AG04450 (cell line): ENCODE measurements around the gene FRAT2. TPM values are rescaled to one million over a fixed set of nuclear protein-coding genes. Genes with fewer than 3 reads are reported as not detected.

ENCODE experiments used
- CTCF ChIA-PET: fragments of 300-600, 350-600 bp; formaldehyde crosslinking; extraction: SDS; loops from one replicate; lab custom pipeline; 2022; ENCODE audit warnings: antibody characterized with exemption, inconsistent platforms; lab: Charles Lee
- POLR2A ChIA-PET: fragments of 350-600 bp; formaldehyde crosslinking; extraction: SDS; loops from one replicate; lab custom pipeline; 2021; ENCODE audit warnings: antibody characterized with exemption, inconsistent platforms; lab: Yijun Ruan, JAX
- DNase-seq: peaks from one replicate; pipeline ENCODE4 v3.0.0-alpha.2; 2011; ENCODE audit warnings: low read depth, low spot score
- H3K27ac ChIP-seq: one replicate; pipeline ENCODE4 v1.5.1; 2012; ENCODE audit warnings: low read depth, low read length, control low read depth
- H3K27me3 ChIP-seq: one replicate; pipeline ENCODE4 v1.6.0; 2012; ENCODE audit warnings: low read length; ENCODE audit not compliant: control insufficient read depth, insufficient read depth
- H3K4me3 ChIP-seq: 2 replicates; pipeline ENCODE4 v1.5.1; 2011; ENCODE audit warnings: mild to moderate bottlenecking, low read depth, low read length, control low read depth
- H3K9me3 ChIP-seq: 2 replicates; pipeline ENCODE4 v1.5.1; 2012; ENCODE audit warnings: low read length; ENCODE audit not compliant: control insufficient read depth, insufficient read depth
- polyA plus RNA-seq: library from polyadenylated mRNA; depleted of rRNA; stranded (reverse); fragments of >200 nt; gene quantifications from 2 replicates; pipeline ENCODE4 v1.2.3, GENCODE V29; 2011
- TF ChIP-seq, protein P1 (sequence below): IDR thresholded peaks from 2 replicates; pipeline ENCODE4 v1.5.1; 2011; ENCODE audit warnings: low read depth, low read length, control low read depth, inconsistent platforms

Gene FRAT2
- polyA plus RNA-seq, 1 experiment = 2.6 TPM

DNA sequence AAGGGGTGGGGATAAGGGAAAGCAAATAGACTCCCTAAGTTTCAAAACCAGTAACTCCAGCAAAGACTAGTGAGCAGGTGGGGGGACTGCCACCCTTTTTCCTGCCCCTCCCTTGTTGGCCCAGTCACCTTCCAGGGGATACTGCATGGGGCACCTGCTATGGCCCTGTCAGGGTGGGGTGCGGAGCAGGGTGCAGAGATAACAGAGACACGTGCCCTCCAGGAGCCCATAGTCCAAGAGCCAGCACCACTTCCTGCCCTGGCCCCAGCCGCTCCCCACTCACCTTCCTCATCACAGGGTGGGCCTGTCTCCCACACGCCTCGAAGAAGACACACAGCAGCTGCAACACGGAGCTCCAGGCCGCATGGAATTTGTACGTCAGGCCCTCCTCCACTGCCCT lies 46.0 kb upstream of the FRAT2 start:
- DNase-seq = no peak
- CTCF ChIA-PET = interaction anchor here (0.6 kb wide), 1 partner anchor 40 kb away, joined by 8 read pairs; no protein-coding TSS in a partner anchor
- Histone ChIP-seq H3K9me3 (no peaks in the 10 kb centered on the region; the same call in 1 of the 2 replicates), H3K4me3 (no peak overlapping the region), H3K27ac (no peak overlapping the region), H3K27me3 (no peaks in the 10 kb centered on the region)
- POLR2A ChIA-PET = no interaction called here
- TF ChIP-seq, protein P1, sequence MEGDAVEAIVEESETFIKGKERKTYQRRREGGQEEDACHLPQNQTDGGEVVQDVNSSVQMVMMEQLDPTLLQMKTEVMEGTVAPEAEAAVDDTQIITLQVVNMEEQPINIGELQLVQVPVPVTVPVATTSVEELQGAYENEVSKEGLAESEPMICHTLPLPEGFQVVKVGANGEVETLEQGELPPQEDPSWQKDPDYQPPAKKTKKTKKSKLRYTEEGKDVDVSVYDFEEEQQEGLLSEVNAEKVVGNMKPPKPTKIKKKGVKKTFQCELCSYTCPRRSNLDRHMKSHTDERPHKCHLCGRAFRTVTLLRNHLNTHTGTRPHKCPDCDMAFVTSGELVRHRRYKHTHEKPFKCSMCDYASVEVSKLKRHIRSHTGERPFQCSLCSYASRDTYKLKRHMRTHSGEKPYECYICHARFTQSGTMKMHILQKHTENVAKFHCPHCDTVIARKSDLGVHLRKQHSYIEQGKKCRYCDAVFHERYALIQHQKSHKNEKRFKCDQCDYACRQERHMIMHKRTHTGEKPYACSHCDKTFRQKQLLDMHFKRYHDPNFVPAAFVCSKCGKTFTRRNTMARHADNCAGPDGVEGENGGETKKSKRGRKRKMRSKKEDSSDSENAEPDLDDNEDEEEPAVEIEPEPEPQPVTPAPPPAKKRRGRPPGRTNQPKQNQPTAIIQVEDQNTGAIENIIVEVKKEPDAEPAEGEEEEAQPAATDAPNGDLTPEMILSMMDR = no peak

DNA sequence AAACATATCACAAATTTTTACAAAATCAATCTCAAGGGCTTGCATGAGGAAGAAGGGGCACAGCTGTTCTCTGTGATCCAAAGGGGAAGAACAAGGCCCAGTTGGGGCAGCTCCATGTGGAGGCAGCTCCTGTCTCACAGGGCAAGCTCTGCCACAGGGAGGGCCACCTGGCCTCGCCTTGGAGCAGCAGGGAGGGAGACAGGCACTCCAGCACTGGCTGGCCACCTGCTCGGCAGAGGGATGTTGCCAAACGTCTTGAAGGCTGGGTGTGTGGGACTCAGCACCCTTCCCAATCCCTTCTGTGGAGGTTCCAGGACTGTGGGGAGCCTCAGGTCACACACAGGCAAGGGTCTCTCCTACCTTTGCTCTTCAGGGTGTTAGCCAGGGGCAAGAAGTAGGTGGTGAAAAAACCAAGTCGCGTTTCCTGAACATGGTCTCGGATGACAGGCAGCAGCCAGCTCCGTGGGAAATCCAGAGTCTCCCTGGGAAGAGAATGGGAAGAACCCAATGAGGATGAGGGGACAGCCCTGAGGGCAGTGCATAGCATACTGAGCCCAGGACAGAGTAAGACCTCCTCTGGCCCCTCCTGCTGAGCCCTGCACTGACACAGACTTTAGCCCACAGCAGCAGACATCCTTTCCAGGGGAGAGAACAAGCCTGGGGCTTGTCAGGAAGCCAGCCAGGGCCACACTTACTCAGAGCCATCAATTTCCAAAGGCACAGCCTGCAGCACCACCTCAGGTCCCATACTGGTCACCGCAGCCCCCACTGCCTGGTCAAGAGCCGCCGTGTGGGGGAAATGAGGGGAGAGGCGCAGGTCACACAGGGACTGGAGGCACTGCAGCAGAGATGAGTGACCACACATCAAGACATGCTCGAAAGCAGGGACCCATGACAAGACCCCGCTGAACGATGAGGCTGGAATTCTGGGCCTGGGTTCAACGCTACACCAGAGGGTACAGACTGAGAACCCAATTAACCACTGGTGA lies 44.7 kb upstream of the FRAT2 start:
- Histone ChIP-seq H3K27me3 (no peaks in the 10 kb centered on the region), H3K9me3 (no peaks in the 10 kb centered on the region; the same call in 1 of the 2 replicates), H3K27ac (no peak overlapping the region), H3K4me3 (no peak overlapping the region)
- TF ChIP-seq, protein P1 = no peak
- POLR2A ChIA-PET = no interaction called here
- CTCF ChIA-PET = no interaction called here
- DNase-seq = no peak

DNA sequence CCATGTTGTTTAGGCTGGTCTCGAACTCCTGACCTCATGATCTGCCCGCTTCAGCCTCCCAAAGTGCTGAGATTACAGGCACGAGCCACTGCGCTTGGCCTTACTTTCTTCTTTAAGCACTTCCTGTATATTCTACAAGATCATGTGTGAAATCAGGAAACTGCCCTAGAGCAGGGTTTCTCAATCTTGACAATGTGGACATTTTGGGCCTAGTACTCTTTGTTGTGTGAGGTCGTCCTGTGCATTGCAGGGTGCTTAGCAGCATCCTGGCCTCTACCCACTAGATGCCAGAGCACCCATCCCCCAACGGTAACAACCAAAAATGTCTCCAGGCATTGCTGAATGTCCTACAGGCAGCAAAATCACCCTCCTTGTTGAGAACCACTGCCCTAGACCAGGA lies 41.9 kb upstream of the FRAT2 start:
- H3K27me3 ChIP-seq = no peaks in the 10 kb centered on the region
- H3K9me3 ChIP-seq = no peaks in the 10 kb centered on the region
- no peak for DNase-seq
- no peak overlapping the region for H3K27ac ChIP-seq
- ChIA-PET POLR2A (no interaction called here), CTCF (no interaction called here)
- TF ChIP-seq, protein P1 = no peak
- H3K4me3 ChIP-seq = no peak overlapping the region

DNA sequence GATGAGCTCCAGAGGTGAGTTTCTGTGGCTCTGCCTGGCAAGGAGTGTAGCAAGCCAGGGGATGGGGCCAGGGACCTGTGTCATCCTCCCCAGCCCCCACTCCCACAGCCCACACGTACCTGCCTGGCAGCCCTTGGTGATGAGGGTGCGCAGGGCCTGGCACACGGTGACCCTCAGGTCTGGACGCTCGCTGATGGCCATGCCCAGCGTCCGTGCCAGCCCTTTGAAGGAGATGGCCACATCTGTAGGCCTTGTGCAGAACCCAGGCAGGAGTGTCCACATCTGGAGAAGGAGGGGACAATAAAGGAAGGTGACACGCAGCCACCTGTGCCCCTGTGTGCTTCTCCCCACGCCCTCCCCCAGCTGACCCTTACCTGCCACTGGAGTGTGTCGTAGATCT lies 38.9 kb upstream of the FRAT2 start:
- CTCF ChIA-PET = interaction anchor here (0.9 kb wide), 1 partner anchor 163 kb away, joined by 3 read pairs; no protein-coding TSS in a partner anchor
- Histone ChIP-seq H3K27ac (no peak overlapping the region), H3K27me3 (no peaks in the 10 kb centered on the region), H3K9me3 (no peaks in the 10 kb centered on the region), H3K4me3 (no peak overlapping the region)
- POLR2A ChIA-PET = no interaction called here
- TF ChIP-seq, protein P1 = no peak
- no peak for DNase-seq
